NCI-H1417 (cell line): ENCODE results near the gene PER1.

Experiments
- DNase-seq, 3 experiments: peaks; one replicate each; lab custom pipeline; 2025; lab: John Stamatoyannopoulos, UW

PER1 gene

GRCh38 chr17:8100111-8100510, 52.1 kb downstream of the PER1 start:
- no peak for DNase-seq

GRCh38 chr17:8096541-8096940, 55.7 kb downstream of the PER1 start:
- DNase-seq, result no peak

GRCh38 chr17:8095361-8095760, 56.8 kb downstream of the PER1 start:
- DNase-seq, result no peak

GRCh38 chr17:8091033-8091687, 61.0 kb downstream of the PER1 start:
- no peak for DNase-seq
